Muscle of arm (tissue), 12 donors: Measurements from ENCODE around the gene TBC1D12. TPM values are rescaled to one million over a fixed set of nuclear protein-coding genes. Genes with fewer than 3 reads are reported as not detected.

Experiments used
- DNase-seq: peaks from one replicate; pipeline ENCODE4 v3.0.0-alpha.2; 2013
- polyA plus RNA-seq, 12 donors: library from polyadenylated mRNA; unstranded; fragments of 120-200 nt; gene quantifications; one replicate each; pipeline ENCODE4 v1.2.1, GENCODE V29; 2013; ENCODE audit not compliant: insufficient read length in 12 of 12

TBC1D12 gene
- polyA plus RNA-seq, 12 donors = 4.5 to 15.9 (median 11.6) TPM; not detected in 1

GRCh38 chr10:94403380-94404213 is 1.3 kb downstream of the TBC1D12 start:
- DNase-seq = peak; percentile 72

GRCh38 chr10:94405406-94405805 is 3.1 kb downstream of the TBC1D12 start:
- DNase-seq = no peak

GRCh38 chr10:94407668-94408067 is 5.3 kb downstream of the TBC1D12 start:
- DNase-seq = no peak

GRCh38 chr10:94409021-94409657 is 6.8 kb downstream of the TBC1D12 start:
- no peak for DNase-seq

- no peak for DNase-seq
These were observed 9.0 kb downstream of the TBC1D12 start for GRCh38 chr10:94411304-94411703.

- no peak for DNase-seq
These were observed 10.1 kb downstream of the TBC1D12 start for GRCh38 chr10:94412449-94412848.

- DNase-seq = no peak
These were observed 11.0 kb downstream of the TBC1D12 start for GRCh38 chr10:94413361-94413760.

- DNase-seq = no peak
These were observed 14.6 kb downstream of the TBC1D12 start for GRCh38 chr10:94416896-94417295.

- no peak for DNase-seq
These were observed 15.0 kb downstream of the TBC1D12 start for GRCh38 chr10:94417321-94417720.

- DNase-seq = no peak
These were observed 18.2 kb downstream of the TBC1D12 start for GRCh38 chr10:94420516-94420915.

- no peak for DNase-seq
These were observed 18.7 kb downstream of the TBC1D12 start for GRCh38 chr10:94420998-94421528.

GRCh38 chr10:94423627-94424026 is 21.3 kb downstream of the TBC1D12 start:
- no peak for DNase-seq

GRCh38 chr10:94424714-94425337 is 22.5 kb downstream of the TBC1D12 start:
- DNase-seq = no peak

- no peak for DNase-seq
These were observed 23.6 kb downstream of the TBC1D12 start for GRCh38 chr10:94425942-94426341.

- no peak for DNase-seq
These were observed 24.8 kb downstream of the TBC1D12 start for GRCh38 chr10:94427166-94427565.

- DNase-seq = peak; percentile 75
These were observed 26.7 kb downstream of the TBC1D12 start for GRCh38 chr10:94428766-94429707.

- DNase-seq = no peak
These were observed 28.4 kb downstream of the TBC1D12 start for GRCh38 chr10:94430701-94431100.

- DNase-seq = no peak
These were observed 30.1 kb downstream of the TBC1D12 start for GRCh38 chr10:94432443-94432842.

- peak; percentile 25 for DNase-seq
These were observed 37.0 kb downstream of the TBC1D12 start for GRCh38 chr10:94439275-94439861.

- no peak for DNase-seq
These were observed 37.8 kb downstream of the TBC1D12 start for GRCh38 chr10:94440096-94440495.

GRCh38 chr10:94443047-94443446 is 40.7 kb downstream of the TBC1D12 start:
- no peak for DNase-seq
